Mucosa of rectum (tissue), 2 donors: ENCODE results near the gene RGS3.
A peak's percentile ranks its signal among the peaks of the same experiment; 100 is the strongest.

Experiments used
- H3K27ac ChIP-seq, 2 donors: one replicate each; pipeline ENCODE4 v1.7.0; 2013; ENCODE audit warnings: inconsistent platforms in 2 of 2, low read depth in 2 of 2, low read length in 2 of 2
- H3K27me3 ChIP-seq, 2 donors: one replicate each; pipeline ENCODE4 v1.7.0; 2013; ENCODE audit warnings: low read length in 2 of 2; ENCODE audit not compliant: control insufficient read depth in 2 of 2, insufficient read depth in 2 of 2
- H3K36me3 ChIP-seq, 2 donors: one replicate each; pipeline ENCODE4 v1.7.0; 2013; ENCODE audit warnings: low read length in 2 of 2; ENCODE audit not compliant: control insufficient read depth in 2 of 2, insufficient read depth in 2 of 2
- H3K4me1 ChIP-seq, 2 donors: one replicate each; pipeline ENCODE4 v1.7.0; 2013; ENCODE audit warnings: low read length in 2 of 2, mild to moderate bottlenecking in 1 of 2; ENCODE audit not compliant: control insufficient read depth in 2 of 2, insufficient read depth in 2 of 2
- H3K4me3 ChIP-seq, 2 donors: one replicate each; pipeline ENCODE4 v1.7.0; 2013; ENCODE audit warnings: low read length in 2 of 2
- H3K9ac ChIP-seq, 2 donors: one replicate each; pipeline ENCODE4 v1.7.0; 2013; ENCODE audit warnings: low read length in 2 of 2, low read depth in 1 of 2, mild to moderate bottlenecking in 1 of 2
- H3K9me3 ChIP-seq, 2 donors: one replicate each; pipeline ENCODE4 v1.7.0; 2013; ENCODE audit warnings: low read length in 2 of 2; ENCODE audit not compliant: control insufficient read depth in 2 of 2
- donor health status: healthy.
- donor health status: Normal muscosa, but diverticular disease.

Gene RGS3

GRCh38 chr9:113525831-113526230 lies 62.3 kb downstream of the RGS3 start:
- H3K4me1 ChIP-seq, result peaks cover 70 to 76% of the 10 kb centered on the region in 2 donors
- H3K27me3 ChIP-seq, result no peaks in the 10 kb centered on the region
- H3K4me3 ChIP-seq, result no peak overlapping the region
- H3K9me3 ChIP-seq, result no peaks in the 10 kb centered on the region
- H3K27ac ChIP-seq, result no peak overlapping the region
- no peak overlapping the region for H3K9ac ChIP-seq
- H3K36me3 ChIP-seq, result peaks cover 16 to 25% of the 10 kb centered on the region in 2 donors

GRCh38 chr9:113526231-113526746 lies 62.8 kb downstream of the RGS3 start:
- no peaks in the 10 kb centered on the region for H3K27me3 ChIP-seq
- peak overlapping the region in 1 of 2 donors; percentile 88 for H3K27ac ChIP-seq
- no peak overlapping the region for H3K4me3 ChIP-seq
- peaks cover 66 to 71% of the 10 kb centered on the region in 2 donors for H3K4me1 ChIP-seq
- peaks cover 16 to 28% of the 10 kb centered on the region in 2 donors for H3K36me3 ChIP-seq
- no peak overlapping the region for H3K9ac ChIP-seq
- H3K9me3 ChIP-seq, result no peaks in the 10 kb centered on the region

- Histone ChIP-seq H3K4me3 (no peak overlapping the region), H3K27me3 (no peaks in the 10 kb centered on the region), H3K9me3 (no peaks in the 10 kb centered on the region), H3K4me1 (peaks cover 61 to 66% of the 10 kb centered on the region in 2 donors), H3K27ac (peak overlapping the region; percentile 83 to 88), H3K36me3 (peaks cover 16 to 28% of the 10 kb centered on the region in 2 donors), H3K9ac (peak overlapping the region in 1 of 2 donors; percentile 47)
Measured at GRCh38 chr9:113526841-113527240, 63.3 kb downstream of the RGS3 start.

- Histone ChIP-seq H3K9ac (peak overlapping the region; percentile 43 to 47), H3K27ac (peak overlapping the region; percentile 83 to 88), H3K4me3 (no peak overlapping the region), H3K9me3 (no peaks in the 10 kb centered on the region), H3K36me3 (peaks cover 16 to 34% of the 10 kb centered on the region in 2 donors), H3K27me3 (no peaks in the 10 kb centered on the region), H3K4me1 (peaks cover 48 to 53% of the 10 kb centered on the region in 2 donors)
Measured at GRCh38 chr9:113528088-113528487, 64.6 kb downstream of the RGS3 start.

GRCh38 chr9:113528811-113529210 lies 65.3 kb downstream of the RGS3 start:
- Histone ChIP-seq H3K4me1 (peaks cover 41 to 46% of the 10 kb centered on the region in 2 donors), H3K27ac (peak overlapping the region; percentile 83 to 88), H3K4me3 (no peak overlapping the region), H3K9ac (peak overlapping the region in 1 of 2 donors; percentile 47), H3K27me3 (no peaks in the 10 kb centered on the region), H3K36me3 (peaks cover 16 to 35% of the 10 kb centered on the region in 2 donors), H3K9me3 (no peaks in the 10 kb centered on the region)

GRCh38 chr9:113529336-113530009 lies 65.9 kb downstream of the RGS3 start:
- no peak overlapping the region for H3K4me3 ChIP-seq
- peaks cover 16 to 39% of the 10 kb centered on the region in 2 donors for H3K36me3 ChIP-seq
- H3K4me1 ChIP-seq, result peaks cover 34 to 39% of the 10 kb centered on the region in 2 donors
- H3K27ac ChIP-seq, result no peak overlapping the region
- no peaks in the 10 kb centered on the region for H3K9me3 ChIP-seq
- no peaks in the 10 kb centered on the region for H3K27me3 ChIP-seq
- no peak overlapping the region for H3K9ac ChIP-seq

- Histone ChIP-seq H3K9ac (no peak overlapping the region), H3K4me3 (no peak overlapping the region), H3K36me3 (peaks cover 16 to 39% of the 10 kb centered on the region in 2 donors), H3K9me3 (no peaks in the 10 kb centered on the region), H3K27me3 (no peaks in the 10 kb centered on the region), H3K4me1 (peaks cover 28 to 33% of the 10 kb centered on the region in 2 donors), H3K27ac (no peak overlapping the region)
Measured at GRCh38 chr9:113530022-113530635, 66.6 kb downstream of the RGS3 start.

GRCh38 chr9:113530942-113531341 lies 67.4 kb downstream of the RGS3 start:
- H3K9ac ChIP-seq, result no peak overlapping the region
- H3K36me3 ChIP-seq, result peaks cover 19 to 42% of the 10 kb centered on the region in 2 donors
- peaks cover 23 to 26% of the 10 kb centered on the region in 2 donors for H3K4me1 ChIP-seq
- no peaks in the 10 kb centered on the region for H3K27me3 ChIP-seq
- H3K4me3 ChIP-seq, result no peak overlapping the region
- H3K9me3 ChIP-seq, result no peaks in the 10 kb centered on the region
- no peak overlapping the region for H3K27ac ChIP-seq

- Histone ChIP-seq H3K27ac (no peak overlapping the region), H3K4me1 (peaks cover 14 to 18% of the 10 kb centered on the region in 2 donors), H3K4me3 (no peak overlapping the region), H3K9me3 (no peaks in the 10 kb centered on the region), H3K27me3 (no peaks in the 10 kb centered on the region), H3K36me3 (peaks cover 30 to 46% of the 10 kb centered on the region in 2 donors), H3K9ac (no peak overlapping the region)
Measured at GRCh38 chr9:113531919-113532808, 68.6 kb downstream of the RGS3 start.
